AG09319 (cell line): ENCODE measurements around the gene KSR2.

Experiments used
- DNase-seq: peaks from one replicate; pipeline ENCODE4 v3.0.0-alpha.2; 2010; ENCODE audit warnings: low read depth; ENCODE audit errors: extremely low read depth
- TF ChIP-seq, protein P1 (sequence below): IDR thresholded peaks from 2 replicates; pipeline ENCODE4 v1.5.1; 2011; ENCODE audit warnings: low read depth, mild to moderate bottlenecking, inconsistent platforms, low read length, moderate library complexity

KSR2 gene

DNA sequence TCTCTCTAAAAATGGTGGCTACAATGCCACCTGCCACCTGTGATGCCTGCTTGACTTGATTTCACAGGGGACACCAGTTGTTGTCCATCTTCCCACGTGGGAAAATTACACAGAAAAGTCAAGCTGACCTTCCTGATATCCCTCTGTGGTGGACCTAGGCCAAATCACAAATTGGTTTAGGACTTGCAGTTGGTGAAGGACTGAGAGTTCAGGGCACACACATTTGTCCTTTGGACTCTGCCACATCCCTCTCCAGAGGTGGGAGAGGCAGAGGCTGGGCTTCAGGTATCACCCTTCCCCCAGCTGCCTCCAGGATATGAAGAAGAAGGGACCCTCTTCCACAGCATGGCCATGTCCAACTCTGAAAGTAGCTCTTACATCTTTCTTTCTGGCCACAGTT lies 551.8 kb downstream of the KSR2 start:
- TF ChIP-seq, protein P1, sequence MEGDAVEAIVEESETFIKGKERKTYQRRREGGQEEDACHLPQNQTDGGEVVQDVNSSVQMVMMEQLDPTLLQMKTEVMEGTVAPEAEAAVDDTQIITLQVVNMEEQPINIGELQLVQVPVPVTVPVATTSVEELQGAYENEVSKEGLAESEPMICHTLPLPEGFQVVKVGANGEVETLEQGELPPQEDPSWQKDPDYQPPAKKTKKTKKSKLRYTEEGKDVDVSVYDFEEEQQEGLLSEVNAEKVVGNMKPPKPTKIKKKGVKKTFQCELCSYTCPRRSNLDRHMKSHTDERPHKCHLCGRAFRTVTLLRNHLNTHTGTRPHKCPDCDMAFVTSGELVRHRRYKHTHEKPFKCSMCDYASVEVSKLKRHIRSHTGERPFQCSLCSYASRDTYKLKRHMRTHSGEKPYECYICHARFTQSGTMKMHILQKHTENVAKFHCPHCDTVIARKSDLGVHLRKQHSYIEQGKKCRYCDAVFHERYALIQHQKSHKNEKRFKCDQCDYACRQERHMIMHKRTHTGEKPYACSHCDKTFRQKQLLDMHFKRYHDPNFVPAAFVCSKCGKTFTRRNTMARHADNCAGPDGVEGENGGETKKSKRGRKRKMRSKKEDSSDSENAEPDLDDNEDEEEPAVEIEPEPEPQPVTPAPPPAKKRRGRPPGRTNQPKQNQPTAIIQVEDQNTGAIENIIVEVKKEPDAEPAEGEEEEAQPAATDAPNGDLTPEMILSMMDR: no peak
- no peak for DNase-seq

DNA sequence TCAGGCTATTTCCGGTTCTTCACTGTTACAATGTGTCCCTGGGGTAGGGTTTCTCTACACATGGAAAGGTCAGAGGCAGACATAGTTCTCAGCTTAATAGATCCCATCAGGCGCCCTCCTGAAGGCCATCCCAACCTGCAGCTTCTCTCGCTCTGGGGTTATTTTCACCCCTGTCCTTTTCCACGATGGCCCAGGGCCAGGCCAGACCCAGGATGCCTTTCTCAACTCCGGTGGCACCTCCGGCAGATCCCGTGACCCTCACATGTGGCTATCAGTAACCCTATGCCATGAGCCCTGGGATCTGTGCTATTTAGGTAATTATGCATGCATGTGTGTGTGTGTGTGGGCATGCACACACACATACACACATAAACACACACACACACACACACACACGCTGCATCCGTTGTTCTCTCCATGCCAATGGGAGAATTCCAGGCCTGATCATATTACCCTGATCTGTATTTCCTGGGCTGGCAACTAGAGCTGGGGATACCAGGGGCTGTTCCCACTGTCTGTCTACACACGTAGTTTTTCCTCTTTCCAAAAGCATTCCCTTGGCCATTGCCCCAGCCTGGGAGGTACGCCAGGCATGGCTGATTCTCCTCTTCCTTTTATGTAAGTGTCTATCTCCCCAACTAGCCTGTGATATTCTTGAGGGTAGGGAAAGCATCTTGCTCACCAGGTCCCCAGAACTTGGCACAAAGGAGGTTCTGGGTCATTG lies 556.2 kb downstream of the KSR2 start:
- TF ChIP-seq, protein P1: no peak
- no peak for DNase-seq

DNA sequence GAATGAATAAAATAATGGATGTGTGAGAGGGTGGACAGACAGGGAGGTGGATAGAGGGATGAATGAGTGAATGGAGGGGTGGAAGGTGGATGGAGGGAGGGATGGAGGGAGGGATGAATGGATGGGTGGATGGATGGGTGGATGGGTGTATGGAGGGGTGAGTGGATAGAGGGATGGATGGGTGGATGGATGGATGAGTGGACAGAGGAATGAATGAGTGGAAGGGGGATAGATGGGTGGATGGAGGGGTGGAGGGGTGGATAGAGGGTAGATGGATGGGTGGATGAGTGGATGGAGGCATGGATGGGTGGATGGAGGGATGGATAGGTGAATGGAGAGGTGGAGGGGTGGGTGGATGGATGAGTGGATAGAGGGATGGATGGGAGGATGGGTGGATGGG lies 559.5 kb downstream of the KSR2 start:
- TF ChIP-seq, protein P1: no peak

DNA sequence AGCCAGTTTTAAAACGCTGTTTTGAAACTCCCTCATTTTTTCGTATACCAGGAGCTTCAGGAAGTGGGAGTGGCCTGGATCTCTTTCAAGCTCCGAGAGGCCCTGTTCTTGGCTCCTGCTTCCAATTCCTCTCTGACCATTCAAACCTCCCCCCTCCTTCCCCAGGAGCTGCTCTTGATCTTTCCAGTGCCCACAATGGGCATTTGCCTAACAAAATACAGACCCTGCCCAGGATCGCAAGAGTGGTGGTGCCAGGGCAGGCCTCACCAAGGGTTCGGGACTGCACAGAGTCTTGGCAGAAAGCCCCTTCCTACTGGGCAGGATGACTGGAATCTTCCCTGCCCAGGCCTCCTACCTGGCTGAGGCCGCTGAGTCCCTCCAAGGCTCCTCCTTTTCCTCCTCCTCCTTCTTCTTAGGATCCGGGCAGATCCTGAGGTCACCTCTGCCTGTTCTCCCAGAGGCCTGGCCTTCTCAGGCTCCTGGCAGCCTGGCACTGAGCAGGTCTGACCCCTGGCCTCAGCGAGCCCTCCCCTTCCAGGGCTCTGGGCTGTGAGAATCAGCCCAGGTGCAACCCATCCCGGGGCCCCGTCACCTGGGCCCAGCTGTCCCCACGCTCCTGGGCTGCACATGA lies 560.5 kb downstream of the KSR2 start:
- TF ChIP-seq, protein P1: no peak
- DNase-seq: no peak

More for the DNA sequence above, 559.5 kb downstream of the KSR2 start:
- DNase-seq: no peak

DNA sequence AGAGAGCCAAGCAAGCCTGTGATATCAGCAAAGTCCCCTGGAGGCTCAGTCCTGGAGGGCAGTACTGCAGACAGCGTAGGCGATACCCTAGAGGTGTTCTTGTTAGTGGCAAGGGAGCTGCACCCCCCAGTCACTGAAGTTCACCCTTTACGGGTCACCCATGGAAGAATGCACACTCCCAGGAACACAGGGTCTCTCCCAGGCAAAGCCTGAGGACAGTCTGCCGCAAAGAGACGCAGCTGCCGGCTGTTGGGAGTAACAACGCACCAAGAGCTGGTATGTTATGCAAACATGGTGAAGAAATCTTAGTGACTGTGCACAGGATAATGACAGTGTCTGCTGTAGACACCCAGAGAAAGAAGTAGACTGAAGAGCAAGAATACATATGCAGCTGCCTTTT lies 563.9 kb downstream of the KSR2 start:
- DNase-seq: no peak
- TF ChIP-seq, protein P1: no peak

DNA sequence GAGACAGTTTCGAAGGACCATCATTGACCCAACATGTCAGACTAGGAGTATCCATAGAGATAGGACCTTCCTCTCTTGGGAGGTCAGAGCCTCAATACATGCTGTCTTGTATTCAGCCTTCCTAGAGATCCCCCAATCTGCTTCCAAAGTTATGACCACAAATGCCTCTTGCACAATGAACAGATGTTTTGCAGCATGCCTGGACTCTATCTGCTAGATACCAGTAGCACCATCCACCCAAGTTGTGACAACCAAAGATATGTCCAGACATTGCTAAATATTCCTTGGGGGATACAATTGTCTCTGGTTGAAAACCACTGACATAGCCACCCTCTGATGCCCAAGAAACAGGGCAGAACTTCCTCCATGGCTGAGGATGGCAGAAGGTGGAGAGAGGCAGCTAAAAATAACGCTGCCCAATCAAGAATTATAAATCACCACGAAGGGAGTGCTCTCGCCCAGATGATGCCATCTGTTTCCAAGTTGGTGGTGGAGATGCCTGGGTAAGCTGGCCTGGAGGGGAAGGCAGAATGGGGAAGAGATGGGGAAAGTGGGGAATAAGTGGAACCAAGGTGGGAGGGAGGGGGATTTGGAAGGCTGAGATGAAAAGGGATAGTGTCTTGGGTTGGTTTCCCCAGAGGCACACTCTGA lies 564.5 kb downstream of the KSR2 start:
- no peak for DNase-seq
- TF ChIP-seq, protein P1: no peak

DNA sequence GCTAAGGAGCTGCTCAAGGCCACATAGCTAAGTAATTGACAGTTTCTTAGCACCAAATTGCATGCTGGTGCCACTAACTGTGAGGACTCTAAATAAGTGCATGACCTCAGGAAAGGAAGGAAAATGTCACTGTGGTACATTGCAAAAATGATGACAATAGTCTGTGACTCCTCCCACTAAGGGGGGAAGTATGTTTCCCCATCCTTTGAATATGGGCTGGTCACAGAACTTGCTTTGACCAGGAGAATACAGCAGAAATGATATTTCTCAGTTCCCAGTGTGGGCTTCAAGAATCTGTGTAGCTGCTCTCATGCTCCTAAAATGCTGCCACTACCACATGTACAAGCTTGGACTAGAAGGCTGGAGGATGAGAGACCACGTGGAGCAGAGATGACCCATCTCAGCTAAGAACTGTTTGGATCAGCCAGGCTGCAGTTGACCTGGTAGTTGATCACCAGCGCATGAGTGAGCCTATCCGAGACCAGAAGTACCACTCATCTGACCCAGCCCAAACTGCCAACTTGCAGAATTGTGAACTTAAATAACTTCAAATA lies 565.1 kb downstream of the KSR2 start:
- TF ChIP-seq, protein P1: no peak
- no peak for DNase-seq
